Measurements from ENCODE around the gene LONRF2.
"Not testable (repeated sequence)": the region's sequence is repeated elsewhere in the genome, so short reads cannot be mapped to it uniquely, and the experiment has no call there.

Gene LONRF2

DNA sequence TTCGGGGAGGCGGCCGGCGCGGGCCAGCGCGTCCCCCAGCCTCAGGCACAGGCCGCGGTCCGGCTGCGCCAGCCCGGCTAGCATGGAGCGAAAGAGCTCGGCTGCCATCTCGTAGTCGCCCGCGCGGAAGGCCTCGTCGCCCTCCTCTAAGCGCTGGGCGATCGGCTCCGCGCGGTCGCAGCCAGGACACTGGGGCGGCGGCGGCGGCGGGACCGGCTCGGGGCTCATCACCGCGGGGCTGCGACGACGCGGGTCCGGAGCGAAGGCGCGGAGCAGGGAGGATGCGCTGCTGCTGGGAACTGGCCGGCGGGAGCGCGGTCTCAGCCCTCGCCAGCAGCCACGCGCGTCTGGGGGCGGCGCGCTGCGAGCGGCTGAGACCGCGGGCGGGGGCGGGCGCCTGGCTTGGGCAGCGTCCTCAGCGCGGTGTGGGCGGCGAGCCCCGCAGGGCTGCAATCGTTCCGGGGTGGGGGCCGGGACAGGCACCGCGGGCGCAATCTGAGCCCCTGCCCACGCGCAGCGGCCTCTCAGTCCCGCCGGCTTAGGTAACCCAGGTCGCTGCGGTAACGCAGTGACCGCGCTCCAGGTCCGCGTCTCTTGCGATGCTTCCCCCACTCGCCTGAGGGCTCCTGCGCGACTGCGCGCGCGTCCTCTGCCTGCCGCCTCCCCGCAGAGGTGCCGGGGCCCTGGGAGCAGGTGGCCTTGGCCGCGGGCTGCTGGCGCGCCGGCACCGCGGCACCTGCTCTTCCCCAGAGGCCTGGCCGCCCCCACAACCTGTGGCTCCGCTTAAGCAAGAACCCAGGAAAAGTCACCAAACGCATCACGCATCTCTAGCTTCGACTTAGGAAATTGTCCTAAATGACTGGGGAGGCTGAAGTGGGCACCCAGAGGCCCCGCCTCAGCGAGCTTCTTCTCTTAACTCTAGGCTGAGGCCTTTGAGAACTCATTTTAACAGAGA is at the start of gene LONRF2:
LONRF2 (minus strand) TSS at position 636 of the 955 bp plus-strand sequence; CDS start at position 228, 408 bp downstream.
- DNase-seq (ENCODE audit: low read depth in 2 of 2): no peak

DNA sequence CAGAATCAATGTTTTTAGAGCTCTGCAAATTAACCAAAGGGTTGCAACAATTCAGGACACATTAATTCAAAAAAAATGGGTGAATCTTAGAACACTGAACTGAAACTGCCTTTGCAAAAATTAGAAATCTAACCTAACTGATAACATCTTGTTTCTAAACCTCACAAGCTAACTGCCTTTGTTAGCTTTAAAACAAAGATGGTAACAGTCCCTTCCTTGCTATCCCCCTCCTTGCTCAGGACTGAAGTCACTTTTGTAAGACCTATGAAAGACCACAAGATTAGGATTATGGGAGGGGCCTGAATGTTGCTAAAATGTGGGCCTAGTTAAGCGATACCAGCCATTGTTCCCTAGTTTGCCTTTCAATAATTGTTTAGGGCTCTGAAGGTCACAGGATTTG is 44.9 kb upstream of the LONRF2 start:
- DNase-seq (ENCODE audit: low read depth in 2 of 2): no peak

DNA sequence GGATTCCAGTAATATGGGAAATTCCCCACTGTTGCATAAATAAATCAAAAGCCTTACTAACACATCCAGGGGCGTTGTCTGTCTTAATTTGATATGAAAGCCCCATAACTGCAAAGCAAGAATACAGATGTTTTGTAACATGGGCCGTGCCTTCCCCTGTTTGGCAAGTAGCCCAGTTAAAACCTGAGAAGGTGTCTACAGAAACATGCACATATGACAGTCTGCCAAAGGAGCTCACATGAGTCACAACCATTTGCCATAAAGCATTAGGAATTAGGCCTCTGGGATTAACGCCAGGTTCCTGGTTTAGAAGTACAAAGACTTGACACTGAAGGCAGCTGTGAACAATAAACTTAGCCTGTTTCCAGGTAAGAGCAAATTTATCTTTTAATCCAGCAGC is 43.1 kb upstream of the LONRF2 start:
- no peak for DNase-seq (ENCODE audit: low read depth in 2 of 2)

DNA sequence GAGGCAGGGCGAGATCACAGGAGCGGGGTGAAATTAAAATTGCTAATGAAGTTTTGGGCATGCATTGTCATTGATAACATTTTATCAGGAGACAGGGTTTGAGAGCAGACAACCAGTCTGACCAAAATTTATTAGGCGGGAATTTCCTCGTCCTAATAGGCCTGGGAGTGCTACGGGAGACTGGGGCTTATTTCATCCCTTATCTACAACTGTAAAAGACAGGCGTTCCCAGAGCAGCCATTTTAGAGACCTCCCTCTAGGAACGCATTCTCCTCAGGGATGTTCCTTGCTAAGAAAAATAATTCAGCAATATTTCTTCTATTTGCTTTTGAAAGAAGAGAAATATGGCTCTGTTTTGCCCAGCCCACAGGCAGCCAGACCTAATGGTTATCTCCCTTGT is 40.0 kb upstream of the LONRF2 start:
- not testable (repeated sequence) for DNase-seq (ENCODE audit: low read depth in 2 of 2)

DNA sequence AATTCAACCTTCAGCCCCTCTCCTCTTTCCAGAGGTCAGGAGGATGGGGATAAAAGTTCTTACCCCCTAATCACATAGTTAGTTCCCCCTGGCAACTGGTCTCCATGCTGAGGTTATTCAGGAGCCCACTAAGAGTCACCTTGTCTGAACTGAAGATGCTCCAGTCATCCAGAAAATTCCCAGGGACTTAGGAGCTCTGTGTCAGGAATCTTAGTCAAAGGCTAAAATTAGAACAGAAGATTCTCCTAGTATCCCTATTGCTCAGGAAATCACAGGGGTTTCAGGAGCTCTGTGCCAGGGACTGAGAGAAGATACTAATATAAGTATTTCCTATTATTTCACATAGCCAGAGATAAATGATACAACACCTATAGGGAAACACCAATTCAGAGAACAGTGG is 37.3 kb upstream of the LONRF2 start:
- DNase-seq (ENCODE audit: low read depth in 2 of 2): no peak

DNA sequence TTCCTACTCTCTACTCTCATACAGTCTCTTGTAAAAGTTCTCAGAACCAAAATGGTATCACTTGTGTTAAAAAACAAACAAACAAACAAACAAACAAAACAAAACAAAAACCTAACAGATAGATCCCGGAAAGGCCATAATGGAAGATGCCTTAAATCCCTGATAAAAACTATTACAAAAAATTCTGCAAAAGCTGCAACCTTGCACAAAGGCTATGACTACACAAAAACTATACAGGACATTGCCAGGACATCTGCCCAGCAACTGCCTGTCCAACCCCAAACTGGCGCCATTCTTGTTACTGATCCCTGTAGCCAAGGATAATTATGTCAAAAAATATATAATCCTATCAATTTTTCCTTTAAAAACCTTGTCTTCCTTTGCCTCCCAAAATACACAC is 36.3 kb upstream of the LONRF2 start:
- no peak for DNase-seq (ENCODE audit: low read depth in 2 of 2)

DNA sequence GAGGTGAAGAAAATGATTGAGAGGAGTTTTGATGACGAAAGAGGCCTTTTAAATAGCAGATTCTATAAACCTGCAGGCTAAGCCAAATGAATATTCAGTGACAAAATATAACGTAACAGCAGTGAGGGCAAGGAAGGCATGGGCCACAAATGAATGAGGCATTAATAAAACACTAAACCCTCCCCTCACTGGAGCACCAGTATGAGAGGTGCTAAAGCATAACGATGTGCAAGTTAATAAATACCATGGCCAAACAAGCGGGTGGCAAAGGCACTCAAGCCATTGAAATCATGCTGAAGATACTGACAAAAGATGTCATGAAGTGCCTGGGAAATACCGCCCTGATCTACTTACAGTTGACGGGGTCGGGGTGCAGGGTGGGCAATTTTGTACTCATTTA is 30.2 kb upstream of the LONRF2 start:
- no peak for DNase-seq (ENCODE audit: low read depth in 2 of 2)

DNA sequence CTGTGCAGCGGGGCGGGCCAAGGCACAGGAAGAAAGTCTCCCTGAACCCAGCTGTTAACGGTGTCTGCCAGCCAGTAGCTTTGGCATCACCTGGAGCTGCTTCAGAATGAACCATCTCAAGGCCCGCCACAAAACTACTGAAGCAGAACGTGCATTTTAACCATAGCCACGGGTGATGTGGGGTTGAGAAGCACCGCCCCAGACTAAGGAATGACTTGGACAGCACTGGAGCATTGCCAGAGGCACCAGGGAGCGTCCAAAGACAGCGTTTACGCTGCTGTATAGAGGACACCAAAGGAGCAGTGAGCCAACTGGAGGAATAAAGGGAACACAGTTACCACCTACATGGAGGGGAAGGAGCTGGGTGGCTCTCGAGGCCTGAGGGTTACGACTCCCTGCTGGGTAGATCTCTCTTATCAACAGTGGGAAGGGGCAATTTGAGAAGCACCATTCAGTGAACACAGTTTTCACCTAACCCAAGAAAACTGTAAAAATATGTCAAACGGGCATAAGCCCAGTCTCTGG is 28.4 kb upstream of the LONRF2 start:
- DNase-seq (ENCODE audit: low read depth in 2 of 2): no peak

DNA sequence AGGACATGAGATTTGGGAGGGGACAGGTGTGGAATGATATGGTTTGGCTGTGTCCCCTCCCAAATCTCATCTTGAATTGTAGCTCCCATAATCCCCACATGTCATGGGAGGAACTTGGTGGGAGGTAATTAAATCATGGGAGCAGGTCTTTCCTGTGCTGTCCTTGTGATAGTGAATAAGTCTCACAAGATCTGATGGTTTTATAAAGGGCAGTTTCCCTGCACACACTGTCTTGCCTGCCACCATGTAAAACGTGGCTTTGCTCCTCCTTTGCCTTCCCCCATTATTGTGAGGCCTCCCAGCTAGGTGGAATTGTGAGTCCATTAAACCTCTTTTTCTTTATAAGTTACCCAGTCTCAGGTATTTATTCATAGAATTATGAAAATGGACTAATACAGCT is 22.8 kb upstream of the LONRF2 start:
- DNase-seq (ENCODE audit: low read depth in 2 of 2): not testable (repeated sequence)

DNA sequence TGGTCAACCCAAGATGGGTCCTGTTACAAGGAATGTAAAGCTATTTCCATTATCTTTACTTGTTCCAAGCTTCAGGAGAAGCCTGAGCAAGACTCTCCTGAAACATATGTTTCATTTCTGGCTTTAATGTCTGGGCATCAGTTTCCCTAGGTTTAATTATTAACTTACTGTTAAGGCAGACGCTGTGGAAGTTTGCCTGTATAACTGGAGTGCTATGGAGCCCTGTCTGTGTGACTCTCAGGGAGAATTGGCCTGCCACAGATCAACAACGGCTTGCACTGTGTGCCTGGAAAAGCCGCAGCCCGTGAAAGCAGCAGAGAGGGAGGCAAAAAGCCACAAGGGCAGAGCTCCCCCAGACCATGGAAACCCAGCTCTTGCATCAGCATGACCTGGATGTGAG is 22.1 kb upstream of the LONRF2 start:
- no peak for DNase-seq (ENCODE audit: low read depth in 2 of 2)

DNA sequence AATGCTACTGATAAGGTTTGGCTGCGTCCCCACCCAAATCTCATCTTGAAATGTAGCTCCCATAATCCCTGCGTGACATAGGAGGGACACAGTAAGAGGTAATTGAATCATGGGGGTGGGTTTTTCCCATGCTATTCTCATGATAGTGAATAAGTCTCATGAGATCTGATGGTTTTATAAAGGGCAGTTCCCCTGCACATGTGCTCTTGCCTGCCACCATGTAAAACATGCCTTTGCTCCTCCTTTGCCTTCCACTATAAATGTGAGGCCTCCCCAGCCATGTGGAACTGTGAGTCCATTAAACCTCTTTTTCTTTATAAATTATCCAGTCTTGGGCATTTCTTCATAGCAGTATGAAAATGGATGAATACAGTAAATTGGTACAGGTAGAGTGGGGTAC is 20.2 kb upstream of the LONRF2 start:
- DNase-seq (ENCODE audit: low read depth in 2 of 2): not testable (repeated sequence)

DNA sequence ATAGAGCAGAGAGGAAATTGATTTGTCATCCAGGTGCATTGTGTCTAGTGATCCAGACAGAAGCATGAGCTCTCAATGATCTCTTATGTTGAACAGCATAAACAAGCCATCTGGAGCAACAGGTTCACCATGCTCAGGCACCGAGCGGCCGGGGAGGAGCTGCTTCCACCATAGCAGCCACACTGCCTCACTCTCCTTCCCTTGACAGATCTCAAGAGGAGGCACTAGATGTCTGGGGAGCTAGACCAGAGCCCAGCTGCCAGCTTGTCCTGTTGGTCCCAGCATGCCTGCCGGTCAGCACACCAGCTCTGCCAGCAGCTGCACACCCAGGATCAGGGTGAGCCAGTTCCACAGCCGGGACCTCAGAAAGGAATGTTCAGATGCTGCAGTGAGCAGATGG is 17.5 kb upstream of the LONRF2 start:
- DNase-seq (ENCODE audit: low read depth in 2 of 2): no peak

DNA sequence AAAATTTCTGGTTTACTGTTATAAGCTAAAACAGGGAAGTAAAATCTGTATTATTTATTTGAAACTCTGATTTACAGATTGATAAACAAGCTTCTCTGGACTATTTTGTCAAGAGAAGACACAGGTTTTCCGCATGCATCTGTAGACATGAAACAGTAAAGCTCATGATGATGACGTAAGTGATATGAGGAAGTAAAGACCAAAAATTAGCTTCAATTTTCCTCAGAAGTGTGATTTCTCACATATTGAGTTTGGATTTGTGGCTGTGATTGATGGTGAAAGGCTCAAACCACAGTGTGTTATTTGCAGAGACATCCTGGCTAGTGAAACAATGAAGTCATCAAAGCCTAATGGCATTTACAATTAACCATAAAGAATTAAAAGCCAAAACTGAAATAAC is 12.6 kb upstream of the LONRF2 start:
- DNase-seq (ENCODE audit: low read depth in 2 of 2): no peak

DNA sequence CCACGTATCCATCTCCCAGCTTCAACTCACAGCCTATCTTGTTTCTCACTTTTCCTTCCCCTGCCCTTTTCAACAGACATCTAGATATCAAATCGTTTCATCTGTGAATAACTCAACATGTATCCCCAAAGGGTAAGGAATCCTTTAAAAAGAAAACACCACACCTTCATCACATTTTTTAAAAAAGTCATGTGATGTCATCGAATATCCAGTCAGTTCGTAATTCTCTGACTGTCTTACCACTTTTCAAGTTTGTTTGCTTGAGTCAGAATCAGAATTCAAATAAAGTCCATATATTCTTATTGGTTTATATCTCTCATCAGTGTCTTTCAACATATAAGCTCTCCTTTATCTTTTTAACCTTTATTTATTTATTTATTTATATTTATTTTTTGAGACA is 5.4 kb upstream of the LONRF2 start:
- no peak for DNase-seq (ENCODE audit: low read depth in 2 of 2)

DNA sequence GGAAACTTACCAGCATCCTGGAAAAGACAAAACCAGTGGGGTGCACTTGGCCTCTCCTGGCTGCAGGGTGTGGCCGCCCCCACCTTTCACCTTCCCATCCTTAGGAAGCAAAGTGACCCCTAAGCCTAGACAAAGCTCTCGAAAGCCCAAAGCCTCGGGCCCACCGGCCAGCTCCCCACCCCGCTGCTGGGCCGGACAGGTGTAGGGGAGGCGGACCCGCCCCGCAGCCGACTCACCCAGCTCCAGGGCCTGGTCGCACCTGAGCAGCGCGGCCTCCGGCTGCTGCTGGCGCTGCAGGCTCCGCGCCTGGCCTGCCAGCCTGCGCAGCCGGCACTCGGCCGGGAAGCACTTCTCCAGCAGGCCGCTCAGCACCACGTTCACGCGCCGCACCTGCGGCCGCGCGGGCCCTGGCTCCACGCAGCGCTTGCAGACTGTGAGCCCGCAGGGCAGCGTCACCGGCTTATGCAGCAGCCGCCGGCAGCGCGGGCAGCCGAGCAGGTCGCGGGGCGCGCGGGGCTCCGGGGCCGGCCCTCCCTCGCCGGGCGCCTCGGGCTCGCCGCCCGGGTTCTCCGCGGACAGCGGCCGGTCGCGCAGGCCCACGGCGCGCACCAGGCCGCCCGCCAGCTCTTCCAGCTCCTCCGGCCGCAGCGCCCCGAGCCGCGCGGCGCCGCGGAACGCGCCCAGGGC is 979 bp downstream of the LONRF2 start:
- DNase-seq (ENCODE audit: low read depth in 2 of 2): no peak

DNA sequence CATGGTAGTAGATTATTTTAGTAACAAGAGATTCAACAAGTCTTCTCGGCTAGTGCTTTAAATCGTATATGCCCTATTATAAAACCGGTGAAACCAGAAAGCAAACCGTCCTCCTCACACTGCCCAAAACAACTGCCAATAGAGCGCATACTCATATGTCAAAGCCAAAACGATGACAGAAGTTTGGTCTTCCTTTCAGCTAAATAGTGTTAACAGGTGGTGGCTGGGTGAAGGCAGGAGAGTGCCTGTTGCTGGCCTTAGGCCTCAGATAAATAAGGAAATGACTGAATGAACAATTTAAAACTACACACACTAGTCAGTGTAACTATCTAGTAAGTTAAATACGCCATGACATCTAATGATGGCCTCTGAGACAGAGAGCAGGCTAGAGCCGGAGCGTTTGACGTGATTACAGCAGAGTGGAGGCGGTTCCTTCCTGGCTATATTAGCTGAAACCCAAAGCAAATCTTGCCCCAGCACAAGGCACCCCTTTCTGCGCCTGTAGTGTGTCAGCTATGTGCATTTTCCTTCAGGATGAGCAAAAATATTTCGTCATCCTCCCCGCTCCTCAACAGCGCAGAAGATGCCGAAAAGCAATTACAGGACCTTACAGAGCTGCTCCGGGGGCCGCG is 1.6 kb downstream of the LONRF2 start:
- DNase-seq (ENCODE audit: low read depth in 2 of 2): no peak

DNA sequence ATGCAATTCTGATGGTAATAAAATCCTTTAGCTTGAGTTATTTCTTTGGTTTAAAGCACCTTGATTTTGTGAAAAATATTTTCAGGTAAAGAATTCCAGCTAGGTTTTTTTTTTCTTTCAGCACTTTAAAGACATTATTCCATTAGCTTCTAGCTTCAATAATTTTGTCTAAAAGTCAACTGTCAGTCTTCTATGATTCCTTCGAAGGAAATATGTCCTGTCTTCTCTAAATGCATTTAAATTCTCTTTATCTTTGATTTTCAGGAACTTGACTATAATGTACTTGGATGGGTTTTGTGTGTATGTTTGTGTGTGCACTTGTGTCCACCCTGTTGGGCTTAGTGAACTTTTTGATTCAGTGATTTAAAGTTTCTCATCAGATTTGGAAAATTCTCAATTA is 4.7 kb downstream of the LONRF2 start:
- no peak for DNase-seq (ENCODE audit: low read depth in 2 of 2)

DNA sequence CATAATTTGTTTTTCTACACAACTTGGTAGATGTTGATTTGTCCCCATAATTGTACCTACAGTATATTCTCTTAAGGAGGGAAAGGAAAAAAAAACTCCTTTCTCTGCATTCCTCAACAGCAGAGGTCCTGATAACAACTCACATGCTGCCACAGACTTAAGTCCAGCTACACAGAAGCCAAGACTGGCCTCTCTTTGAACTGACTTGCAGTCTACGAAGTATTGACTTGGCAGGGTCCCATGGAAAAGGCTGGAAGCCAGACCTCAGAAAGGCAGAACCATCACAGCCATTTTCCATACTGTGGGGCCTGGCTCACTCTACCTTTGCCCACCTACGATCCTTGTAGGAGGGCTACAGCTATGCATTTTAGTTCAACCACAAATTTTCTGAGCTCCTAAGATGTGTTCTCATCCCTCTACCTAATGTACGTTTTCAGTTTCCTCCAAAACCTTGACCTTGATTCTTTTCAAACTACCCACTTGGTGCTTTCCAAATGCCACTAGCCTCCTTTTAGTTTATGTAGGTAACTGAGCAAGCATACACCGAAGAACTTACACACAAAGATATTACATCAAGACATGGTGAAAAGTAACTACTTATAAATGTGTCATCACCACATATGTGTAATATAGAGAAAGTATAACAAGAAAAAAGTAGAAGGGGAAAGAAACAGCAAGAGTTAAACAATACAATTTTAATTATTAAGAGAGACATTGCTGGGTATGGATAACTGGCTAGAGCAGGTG is 12.2 kb downstream of the LONRF2 start:
- no peak for DNase-seq (ENCODE audit: low read depth in 2 of 2)

DNA sequence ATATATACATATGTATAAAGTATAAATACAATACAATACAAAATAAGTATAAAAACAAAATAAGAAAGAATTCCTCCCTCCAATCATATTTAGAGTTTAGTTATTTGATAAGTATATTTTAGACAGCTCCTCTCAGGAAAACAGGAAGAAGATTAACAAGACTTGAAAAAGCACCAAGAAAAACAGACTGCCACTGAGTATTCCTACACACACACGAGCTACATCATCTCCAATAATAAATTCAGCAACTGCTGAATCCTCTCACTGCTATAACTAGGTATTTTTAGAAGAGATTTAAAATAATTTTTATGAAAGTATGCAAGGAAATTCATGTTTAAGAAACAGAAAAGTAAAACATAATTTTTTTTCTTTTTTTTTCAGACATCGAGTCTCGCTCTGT is 13.0 kb downstream of the LONRF2 start:
- no peak for DNase-seq (ENCODE audit: low read depth in 2 of 2)

DNA sequence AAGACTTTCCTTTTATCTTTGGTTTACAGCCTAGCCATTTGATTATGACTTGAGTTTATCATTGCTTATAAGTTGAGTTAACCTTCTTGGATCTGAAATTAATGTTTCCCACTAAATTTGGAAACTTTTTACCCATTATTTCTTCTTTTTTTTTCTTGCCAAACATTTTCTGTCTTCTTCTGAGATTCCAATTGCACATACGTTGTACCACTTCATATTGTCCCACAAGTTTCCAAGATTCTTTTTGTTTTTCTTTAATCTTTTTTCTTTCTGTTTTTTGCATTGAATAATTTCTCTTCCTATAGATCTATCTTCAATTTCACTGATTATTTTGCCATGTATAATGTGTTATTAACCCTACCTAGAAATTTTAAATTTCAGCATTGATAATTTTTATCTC is 18.6 kb downstream of the LONRF2 start:
- DNase-seq (ENCODE audit: low read depth in 2 of 2): no peak

DNA sequence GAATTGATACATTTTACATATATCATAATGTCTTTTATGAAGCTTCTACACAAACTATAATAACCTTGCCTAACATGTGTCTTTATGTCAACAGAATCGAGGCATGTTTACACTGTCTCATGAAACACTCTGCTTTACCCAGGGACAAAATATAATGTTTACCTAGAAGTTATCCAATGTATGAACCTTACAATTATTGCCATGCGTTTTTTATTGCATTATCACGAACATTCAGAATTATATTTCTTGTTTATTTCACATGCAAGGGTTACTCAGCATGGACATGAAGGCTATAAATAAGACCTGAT is 19.8 kb downstream of the LONRF2 start:
- no peak for DNase-seq (ENCODE audit: low read depth in 2 of 2)

Measured in stimulated activated CD8-positive, alpha-beta memory T cell treated with anti-CD3 and anti-CD28 coated beads, Interleukin-2, amount 100 ng/mL, for 1 hour (primary cell).